ENCODE results near the gene SH2B3. TPM values are rescaled to one million over a fixed set of nuclear protein-coding genes. Genes with fewer than 3 reads are reported as not detected.

The SH2B3 gene
- total RNA-seq (ENCODE audit: unreplicated experiment): 93.7 TPM
- long read RNA-seq, partial matches to known transcripts: 0 of 7 reads
- long read RNA-seq, other reads (novel, unspliced or antisense): 7 of 7 reads

DNA sequence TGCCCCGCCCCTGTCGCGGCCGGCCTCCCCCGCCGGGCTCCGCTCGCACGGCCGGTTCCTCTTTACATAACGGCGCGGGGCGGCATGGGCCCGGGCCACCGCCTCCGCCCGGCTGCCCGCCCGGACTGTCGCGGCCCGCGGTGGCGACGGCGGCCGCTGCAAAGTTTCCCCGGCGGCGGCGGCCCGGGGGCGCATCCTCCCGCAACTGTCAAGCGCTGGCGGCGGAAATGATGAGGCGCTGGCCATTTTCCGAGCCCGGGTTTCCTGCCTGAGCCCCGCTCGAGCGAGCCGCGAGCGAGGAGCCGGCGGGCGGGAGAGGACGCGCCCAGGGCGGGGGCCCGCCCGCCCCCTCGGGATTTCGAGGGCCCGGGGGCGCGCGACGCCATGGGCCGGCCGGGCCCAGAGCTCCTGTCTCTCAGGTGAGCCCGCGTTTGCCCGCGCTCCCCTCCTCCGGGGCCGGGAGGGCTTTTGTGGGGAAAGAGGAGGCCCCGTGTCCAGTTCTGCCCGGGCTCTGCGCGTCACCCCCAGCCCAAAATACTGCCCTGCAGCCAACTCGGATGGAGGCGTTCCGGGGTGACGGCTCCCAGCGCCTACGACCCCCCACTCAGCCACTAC is at the start of gene SH2B3:
TSS of gene SH2B3 (plus strand) at position 65 of the 615 bp plus-strand sequence. CDS start 12,223 bp downstream, outside the sequence.
- Mint-ChIP-seq H3K27me3 (ENCODE audit: unreplicated experiment) (peaks cover 34% of the 10 kb centered on the region), H3K36me3 (ENCODE audit: low read depth, unreplicated experiment) (peaks cover 12% of the 10 kb centered on the region), H3K27ac (ENCODE audit: unreplicated experiment) (peak within 1 kb of the TSS; percentile 99), H3K9me3 (ENCODE audit: unreplicated experiment) (no peaks in the 10 kb centered on the region), H3K4me3 (ENCODE audit: unreplicated experiment) (peak within 1 kb of the TSS; percentile 96), H3K4me1 (ENCODE audit: unreplicated experiment) (peaks cover 47% of the 10 kb centered on the region)
- TF ChIP-seq, protein P1, sequence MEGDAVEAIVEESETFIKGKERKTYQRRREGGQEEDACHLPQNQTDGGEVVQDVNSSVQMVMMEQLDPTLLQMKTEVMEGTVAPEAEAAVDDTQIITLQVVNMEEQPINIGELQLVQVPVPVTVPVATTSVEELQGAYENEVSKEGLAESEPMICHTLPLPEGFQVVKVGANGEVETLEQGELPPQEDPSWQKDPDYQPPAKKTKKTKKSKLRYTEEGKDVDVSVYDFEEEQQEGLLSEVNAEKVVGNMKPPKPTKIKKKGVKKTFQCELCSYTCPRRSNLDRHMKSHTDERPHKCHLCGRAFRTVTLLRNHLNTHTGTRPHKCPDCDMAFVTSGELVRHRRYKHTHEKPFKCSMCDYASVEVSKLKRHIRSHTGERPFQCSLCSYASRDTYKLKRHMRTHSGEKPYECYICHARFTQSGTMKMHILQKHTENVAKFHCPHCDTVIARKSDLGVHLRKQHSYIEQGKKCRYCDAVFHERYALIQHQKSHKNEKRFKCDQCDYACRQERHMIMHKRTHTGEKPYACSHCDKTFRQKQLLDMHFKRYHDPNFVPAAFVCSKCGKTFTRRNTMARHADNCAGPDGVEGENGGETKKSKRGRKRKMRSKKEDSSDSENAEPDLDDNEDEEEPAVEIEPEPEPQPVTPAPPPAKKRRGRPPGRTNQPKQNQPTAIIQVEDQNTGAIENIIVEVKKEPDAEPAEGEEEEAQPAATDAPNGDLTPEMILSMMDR (IDR thresholded peaks at IDR 0.05; ENCODE audit: unreplicated experiment): no peak
- DNase-seq (ENCODE audit: low spot score): no peak

DNA sequence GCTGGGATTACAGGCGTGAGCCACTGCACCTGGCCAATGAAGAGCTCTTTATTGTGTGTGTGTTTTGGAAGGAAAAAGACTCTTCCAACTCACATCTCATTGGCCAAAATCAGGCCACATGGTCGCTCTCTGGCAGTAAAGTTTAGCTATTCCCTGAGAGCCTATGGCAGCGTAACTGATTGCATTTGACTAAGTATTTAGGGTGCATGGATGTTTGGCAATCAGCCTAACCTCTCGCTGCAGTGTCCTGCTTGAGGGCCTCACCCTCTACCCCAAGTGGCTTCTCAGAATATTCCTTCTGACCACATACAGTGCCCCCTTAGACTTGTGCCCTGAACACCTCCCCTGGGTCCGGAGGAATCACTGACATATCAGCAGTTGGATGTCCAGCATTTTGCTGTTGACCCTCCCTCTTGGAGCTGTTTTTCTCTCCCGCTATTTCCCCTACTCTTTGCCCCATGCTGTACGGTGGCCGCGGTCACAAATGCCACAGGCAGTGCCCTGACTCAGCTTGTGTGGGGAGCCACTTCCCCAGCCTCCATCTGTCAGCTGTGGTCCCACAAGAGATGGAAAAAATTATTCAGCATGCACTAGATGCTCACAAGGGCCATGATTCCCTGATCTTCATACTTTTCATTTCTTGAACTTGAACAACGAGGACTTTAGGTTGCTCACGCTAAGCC is 46.4 kb upstream of the SH2B3 start:
- no peak overlapping the region for H3K4me3 Mint-ChIP-seq (ENCODE audit: unreplicated experiment)
- peaks cover 4% of the 10 kb centered on the region for H3K27me3 Mint-ChIP-seq (ENCODE audit: unreplicated experiment)
- DNase-seq (ENCODE audit: low spot score): no peak
- peaks cover 8% of the 10 kb centered on the region for H3K4me1 Mint-ChIP-seq (ENCODE audit: unreplicated experiment)
- TF ChIP-seq, protein P1 (IDR thresholded peaks at IDR 0.05; ENCODE audit: unreplicated experiment): no peak
- H3K36me3 Mint-ChIP-seq (ENCODE audit: low read depth, unreplicated experiment): peaks cover 10% of the 10 kb centered on the region
- H3K9me3 Mint-ChIP-seq (ENCODE audit: unreplicated experiment): no peaks in the 10 kb centered on the region
- no peak overlapping the region for H3K27ac Mint-ChIP-seq (ENCODE audit: unreplicated experiment)

DNA sequence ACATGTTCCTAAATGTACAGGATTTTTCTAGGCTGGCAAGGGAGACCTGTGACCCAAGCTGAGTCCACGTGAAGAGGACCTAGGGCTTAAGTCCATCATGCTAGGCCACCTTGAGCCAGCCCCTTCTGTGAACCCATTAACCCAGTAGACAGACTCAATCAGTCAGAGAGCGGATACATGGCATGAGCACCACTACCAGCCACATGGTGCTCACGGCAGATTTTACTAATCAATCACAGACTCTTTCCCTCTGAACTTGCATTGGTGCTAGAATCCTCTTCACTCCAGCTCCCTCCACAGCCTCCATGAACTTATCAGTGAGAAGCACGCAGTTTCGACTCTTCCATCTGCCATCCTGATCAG is 45.8 kb upstream of the SH2B3 start:
- Mint-ChIP-seq H3K27me3 (ENCODE audit: unreplicated experiment) (peaks cover 4% of the 10 kb centered on the region), H3K4me3 (ENCODE audit: unreplicated experiment) (no peak overlapping the region), H3K9me3 (ENCODE audit: unreplicated experiment) (no peaks in the 10 kb centered on the region), H3K4me1 (ENCODE audit: unreplicated experiment) (peaks cover 8% of the 10 kb centered on the region), H3K36me3 (ENCODE audit: low read depth, unreplicated experiment) (peaks cover 10% of the 10 kb centered on the region), H3K27ac (ENCODE audit: unreplicated experiment) (no peak overlapping the region)
- DNase-seq (ENCODE audit: low spot score): no peak
- TF ChIP-seq, protein P1 (IDR thresholded peaks at IDR 0.05; ENCODE audit: unreplicated experiment): no peak

DNA sequence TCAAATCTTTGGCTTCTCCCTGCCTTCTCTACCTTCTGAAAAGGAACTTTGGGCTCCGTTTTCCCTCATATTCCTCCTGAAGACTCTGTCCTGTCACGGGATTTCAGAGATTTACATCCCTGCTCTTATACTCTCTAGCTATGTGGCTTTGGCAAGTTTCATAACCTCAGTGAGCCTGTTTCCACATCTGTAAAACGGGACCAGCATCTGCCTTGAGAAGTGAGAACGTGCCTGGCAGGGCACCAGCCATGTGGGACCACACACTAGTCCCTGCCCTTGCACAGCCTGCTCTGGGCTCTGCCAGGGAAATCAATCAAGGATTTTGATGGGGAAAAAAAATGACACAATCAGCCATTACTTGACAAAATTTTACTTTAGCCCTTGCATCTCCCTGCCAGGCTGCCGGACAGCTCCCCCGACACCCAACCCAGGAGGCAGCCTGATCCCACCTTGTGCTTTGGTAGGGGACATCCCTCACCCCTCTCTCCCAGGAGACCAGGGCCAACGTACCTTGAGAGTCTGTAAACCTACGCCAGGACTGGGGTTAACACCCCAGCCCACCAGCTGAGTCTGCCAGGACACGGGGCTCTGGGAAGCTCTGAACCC is 45.3 kb upstream of the SH2B3 start:
- peaks cover 7% of the 10 kb centered on the region for H3K4me1 Mint-ChIP-seq (ENCODE audit: unreplicated experiment)

More for the DNA sequence above, 45.3 kb upstream of the SH2B3 start:
- Mint-ChIP-seq H3K4me3 (ENCODE audit: unreplicated experiment) (peak overlapping the region; percentile 1), H3K27me3 (ENCODE audit: unreplicated experiment) (peaks cover 7% of the 10 kb centered on the region), H3K36me3 (ENCODE audit: low read depth, unreplicated experiment) (peaks cover 13% of the 10 kb centered on the region), H3K27ac (ENCODE audit: unreplicated experiment) (no peak overlapping the region), H3K9me3 (ENCODE audit: unreplicated experiment) (no peaks in the 10 kb centered on the region)
- TF ChIP-seq, protein P1 (IDR thresholded peaks at IDR 0.05; ENCODE audit: unreplicated experiment): no peak
- DNase-seq (ENCODE audit: low spot score): no peak
